ENCODE results near the gene TNFAIP1.

- TF ChIP-seq CTCF (IDR thresholded peaks at IDR 0.05; ENCODE audit: borderline replicate concordance, extremely low read depth, low read length, poor library complexity, severe bottlenecking) (no peak), EZH2 (IDR thresholded peaks at IDR 0.05; ENCODE audit: borderline replicate concordance, low read depth, low read length, severe bottlenecking) (no peak)
Observed at GRCh38 chr17:28348979-28349378, 13.4 kb downstream of the TNFAIP1 start.
